Adipose tissue (tissue), 3 donors: Measurements from ENCODE around the gene TTLL5. TPM values are rescaled to one million over a fixed set of nuclear protein-coding genes. Genes with fewer than 3 reads are reported as not detected.
A peak's percentile ranks its signal among the peaks of the same experiment; 100 is the strongest.

Experiments used
- H3K27ac ChIP-seq: one replicate; pipeline ENCODE4 v1.5.1; 2013; ENCODE audit warnings: low read depth, low read length
- WGBS, 3 donors: extraction: QIAGEN DNeasy Blood & Tissue Kit; methylation state at CpG; one replicate each; pipeline ENCODE4 v1.1.7; 2013; 5-methylcytosine and 5-hydroxymethylcytosine counted together
- polyA plus RNA-seq, 3 donors: library from polyadenylated mRNA; stranded (reverse); fragments of 200-250 nt; gene quantifications; one replicate each; pipeline ENCODE4 v1.2.3, GENCODE V29; 2013
- donor health status: healthy with polysubstance abuse.
- donor health status: Bipolar disorder and iron deficiency.
- donor health status: healthy.

TTLL5 gene
- polyA plus RNA-seq, 3 donors = 6.3 to 12.9 (median 8.9) TPM

GRCh38 chr14:75981426-75982265, 320.6 kb downstream of the TTLL5 start, which contains the start of gene TGFB3:
TGFB3 (minus strand) TSS chr14:75981995; CDS start chr14:75980893, 1,102 bp downstream.
- 1 to 2% (median 1%) methylated on average over 26 of the region's 26 CpGs for WGBS, 3 donors
- H3K27ac ChIP-seq = peak within 1 kb of the TSS; percentile 80

GRCh38 chr14:75982266-75983018, 321.4 kb downstream of the TTLL5 start:
- WGBS, 3 donors = 0 to 1% (median 0%) methylated on average over 66 to 77 of the region's 77 CpGs
- peak overlapping the region; percentile 71 for H3K27ac ChIP-seq

GRCh38 chr14:75983019-75983358, 321.9 kb downstream of the TTLL5 start:
- no peak overlapping the region for H3K27ac ChIP-seq
- WGBS, 3 donors = 36 to 44% (median 41%) methylated on average over 7 of the region's 7 CpGs

GRCh38 chr14:75984674-75985073, 323.6 kb downstream of the TTLL5 start:
- H3K27ac ChIP-seq = no peak overlapping the region
- WGBS, 3 donors = 34 to 79% (median 68%) methylated on average over 2 of the region's 2 CpGs

- WGBS, 3 donors = 0% methylated on average over 52 of the region's 52 CpGs
- peak within 1 kb of the TSS; percentile 41 for H3K27ac ChIP-seq
Observed at GRCh38 chr14:75985618-75986438, 324.8 kb downstream of the TTLL5 start, which contains the start of gene IFT43. IFT43 (plus strand) TSS chr14:75985763; CDS start chr14:75985787, 24 bp downstream.

- no peak overlapping the region for H3K27ac ChIP-seq
- 8 to 27% (median 26%) methylated on average over 6 of the region's 6 CpGs for WGBS, 3 donors
Observed at GRCh38 chr14:75986439-75986765, 325.4 kb downstream of the TTLL5 start.

GRCh38 chr14:75987201-75987970, 326.3 kb downstream of the TTLL5 start:
- no peak overlapping the region for H3K27ac ChIP-seq
- WGBS, 3 donors = 74 to 85% (median 75%) methylated on average over 3 of the region's 3 CpGs

GRCh38 chr14:75989134-75989533, 328.1 kb downstream of the TTLL5 start:
- 32 to 68% (median 33%) methylated on average over 6 of the region's 6 CpGs for WGBS, 3 donors

GRCh38 chr14:75990297-75990696, 329.3 kb downstream of the TTLL5 start:
- WGBS, 3 donors = 95 to 99% (median 96%) methylated on average over 4 of the region's 4 CpGs
- peak overlapping the region; percentile 65 for H3K27ac ChIP-seq

More at GRCh38 chr14:75989134-75989533, 328.1 kb downstream of the TTLL5 start:
- H3K27ac ChIP-seq = no peak overlapping the region

GRCh38 chr14:75991753-75992152, 330.7 kb downstream of the TTLL5 start:
- H3K27ac ChIP-seq = no peak overlapping the region

GRCh38 chr14:75993567-75994041, 332.6 kb downstream of the TTLL5 start:
- WGBS, 3 donors = 86 to 97% (median 92%) methylated on average over 1 of the region's 1 CpG
- H3K27ac ChIP-seq = no peak overlapping the region

More at GRCh38 chr14:75991753-75992152, 330.7 kb downstream of the TTLL5 start:
- 79 to 87% (median 82%) methylated on average over 4 of the region's 4 CpGs for WGBS, 3 donors

- 56 to 83% (median 66%) methylated on average over 17 of the region's 17 CpGs for WGBS, 3 donors
Observed at GRCh38 chr14:75995372-75996041, 334.5 kb downstream of the TTLL5 start.

GRCh38 chr14:75996488-75996887, 335.4 kb downstream of the TTLL5 start:
- WGBS, 3 donors = 41 to 89% (median 76%) methylated on average over 1 of the region's 1 CpG
- no peak overlapping the region for H3K27ac ChIP-seq

More at GRCh38 chr14:75995372-75996041, 334.5 kb downstream of the TTLL5 start:
- H3K27ac ChIP-seq = no peak overlapping the region

GRCh38 chr14:75999511-76000190, 338.6 kb downstream of the TTLL5 start:
- 68 to 89% (median 71%) methylated on average over 6 of the region's 6 CpGs for WGBS, 3 donors
- no peak overlapping the region for H3K27ac ChIP-seq

GRCh38 chr14:76002383-76002782, 341.3 kb downstream of the TTLL5 start:
- no peak overlapping the region for H3K27ac ChIP-seq
- 85 to 100% (median 91%) methylated on average over 1 of the region's 1 CpG for WGBS, 3 donors
